GM10248 (cell line): Measurements from ENCODE around the gene PLXNB3.

Source experiments
- CTCF ChIA-PET: fragments of 300-600 bp; sonication (Branson Sonifier 250); formaldehyde crosslinking; extraction: SDS; loops from one replicate; lab custom pipeline; 2021; ENCODE audit warnings: antibody characterized with exemption; lab: Yijun Ruan, JAX
- POLR2A ChIA-PET: fragments of 350-650 bp; sonication (Branson Sonifier 250); formaldehyde crosslinking; extraction: SDS; loops from one replicate; lab custom pipeline; 2020; ENCODE audit warnings: antibody characterized with exemption; lab: Yijun Ruan, JAX
- DNase-seq: peaks from one replicate; pipeline ENCODE4 v3.0.0; 2012; ENCODE audit errors: extremely low spot score
- CTCF ChIP-seq: IDR thresholded peaks from 2 replicates; pipeline ENCODE4 v1.5.1; 2012; ENCODE audit warnings: mild to moderate bottlenecking, low read depth; ENCODE audit errors: extremely low read depth, missing control alignments, control extremely low read depth

The PLXNB3 gene

DNA sequence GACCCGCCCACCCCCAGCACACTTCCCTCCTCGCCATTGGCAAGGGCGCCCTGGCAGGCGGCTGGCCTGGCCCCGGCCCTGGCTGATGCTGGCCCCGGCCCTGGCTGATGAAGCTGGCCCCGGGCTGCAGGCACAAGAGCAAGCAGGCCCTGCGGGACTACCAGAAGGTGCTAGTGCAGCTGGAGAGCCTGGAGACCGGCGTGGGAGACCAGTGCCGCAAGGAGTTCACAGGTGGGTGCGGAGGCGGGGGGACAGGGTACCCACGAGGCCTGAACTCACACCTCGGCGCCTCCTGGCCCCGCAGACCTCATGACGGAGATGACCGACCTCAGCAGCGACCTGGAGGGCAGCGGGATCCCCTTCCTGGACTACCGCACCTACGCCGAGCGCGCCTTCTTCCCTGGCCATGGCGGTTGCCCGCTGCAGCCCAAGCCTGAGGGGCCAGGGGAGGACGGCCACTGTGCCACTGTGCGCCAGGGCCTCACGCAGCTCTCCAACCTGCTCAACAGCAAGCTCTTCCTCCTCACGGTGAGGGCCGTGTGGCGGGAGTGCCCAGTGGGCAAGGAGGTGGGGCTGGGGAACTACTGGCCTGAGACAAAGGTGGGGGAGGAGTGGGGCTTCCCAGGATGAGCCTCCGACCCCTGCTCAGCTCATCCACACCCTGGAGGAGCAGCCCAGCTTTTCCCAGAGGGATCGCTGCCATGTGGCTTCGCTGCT lies 10.7 kb downstream of the PLXNB3 start:
- TF ChIP-seq CTCF, result no peak
- no peak for DNase-seq
- ChIA-PET POLR2A (no interaction called here), CTCF (no interaction called here)

- ChIA-PET CTCF (no interaction called here), POLR2A (no interaction called here)
- TF ChIP-seq CTCF, result no peak
Observed at GRCh38 chrX:153775293-153776119, 11.5 kb downstream of the PLXNB3 start.

GRCh38 chrX:153776120-153776599 lies 12.1 kb downstream of the PLXNB3 start:
- no peak for DNase-seq
- CTCF ChIA-PET, result no interaction called here
- TF ChIP-seq CTCF, result no peak
- POLR2A ChIA-PET, result no interaction called here

More at GRCh38 chrX:153775293-153776119, 11.5 kb downstream of the PLXNB3 start:
- DNase-seq, result no peak

GRCh38 chrX:153776611-153777045 lies 12.6 kb downstream of the PLXNB3 start:
- no peak for DNase-seq
- ChIA-PET POLR2A (no interaction called here), CTCF (no interaction called here)
- no peak for TF ChIP-seq CTCF

GRCh38 chrX:153777261-153778090 lies 13.4 kb downstream of the PLXNB3 start:
- no peak for TF ChIP-seq CTCF
- CTCF ChIA-PET, result interaction anchor here (1.1 kb wide), 1 partner anchor 11 kb away, joined by 3 read pairs; no protein-coding TSS in a partner anchor
- POLR2A ChIA-PET, result interaction anchor here (0.8 kb wide), 1 partner anchor 169 kb away, joined by 3 read pairs; no protein-coding TSS in a partner anchor
- no peak for DNase-seq
